Measurements from ENCODE around the gene MRPS2. TPM values are rescaled to one million over a fixed set of nuclear protein-coding genes. Genes with fewer than 3 reads are reported as not detected.
"Not testable (repeated sequence)": the region's sequence is repeated elsewhere in the genome, so short reads cannot be mapped to it uniquely, and the experiment has no call there.

MRPS2 gene
- total and polyA plus RNA-seq, 5 donors from 2014 or later = 18.1 to 56.7 (median 51.5) TPM

DNA sequence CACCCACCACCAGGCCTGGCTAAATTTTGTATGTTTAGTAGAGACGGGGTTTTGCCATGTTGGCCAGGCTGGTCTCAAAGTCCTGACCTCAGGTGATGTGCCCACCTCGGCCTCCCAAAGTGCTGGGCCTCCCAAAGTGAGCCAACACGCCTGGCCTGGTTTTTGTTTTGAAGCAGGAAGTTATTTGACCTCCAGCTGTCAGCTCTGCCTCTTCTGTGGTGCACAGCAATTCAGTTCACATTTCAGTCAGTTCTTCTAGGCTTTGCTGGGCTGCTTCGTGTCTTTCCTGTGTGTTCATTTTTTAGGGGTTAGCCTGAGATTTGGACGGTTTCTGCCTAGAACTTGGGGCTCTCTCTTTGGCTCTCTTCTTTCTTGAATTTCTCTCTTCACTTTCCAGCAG lies 29.7 kb downstream of the MRPS2 start:
- Mint-ChIP-seq H3K27ac (no peak overlapping the region), H3K36me3 (no peaks in the 10 kb centered on the region), H3K4me3 (no peak overlapping the region), H3K9me3 (peaks cover 0 to 1% (median 0%) of the 10 kb centered on the region in 7 donors), H3K27me3 (peaks cover 16% of the 10 kb centered on the region), H3K4me1 (no peaks in the 10 kb centered on the region)
- Histone ChIP-seq H3K4me3 (ENCODE audit: low read depth, low read length) (no peak overlapping the region), H3K4me1 (ENCODE audit: control insufficient read depth, insufficient read depth, low read length, poor library complexity, severe bottlenecking) (no peaks in the 10 kb centered on the region), H3K27ac (ENCODE audit: insufficient read depth, low read length, poor library complexity, severe bottlenecking) (no peak overlapping the region), H3K9me3 (ENCODE audit: control insufficient read depth in 2 of 2, low read length in 2 of 2) (no peaks in the 10 kb centered on the region), H3K36me3 (ENCODE audit: control insufficient read depth, insufficient read depth, low read length) (no peaks in the 10 kb centered on the region), H3K27me3 (ENCODE audit: control insufficient read depth, insufficient read depth, low read length) (peaks cover 10% of the 10 kb centered on the region)
- DNase-seq = no peak
- no peak for ATAC-seq (ENCODE audit: low read depth in 2 of 2)

DNA sequence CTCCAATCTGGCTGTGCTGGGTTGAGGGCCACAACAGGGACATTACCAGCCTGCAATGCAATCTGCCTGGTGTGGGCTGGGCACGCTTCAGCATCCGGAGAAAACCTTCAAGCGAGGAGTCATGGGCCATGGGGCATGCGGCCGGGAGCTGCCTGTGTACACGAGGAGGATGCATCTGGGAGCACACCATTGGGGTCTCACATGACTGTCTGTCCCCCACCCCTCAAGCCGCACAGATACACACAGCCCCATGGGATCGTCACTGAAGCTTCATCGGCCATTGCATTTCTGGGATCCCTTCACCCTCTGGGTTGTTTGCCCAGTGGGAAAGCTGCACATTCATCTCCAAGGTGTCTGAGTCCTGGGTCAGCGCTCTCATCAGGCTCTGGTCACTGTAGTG lies 30.6 kb downstream of the MRPS2 start:
- no peaks in the 10 kb centered on the region for H3K36me3 Mint-ChIP-seq
- Histone ChIP-seq H3K27me3 (ENCODE audit: control insufficient read depth, insufficient read depth, low read length) (peaks cover 10% of the 10 kb centered on the region), H3K4me3 (ENCODE audit: low read depth, low read length) (no peak overlapping the region), H3K36me3 (ENCODE audit: control insufficient read depth, insufficient read depth, low read length) (no peaks in the 10 kb centered on the region), H3K4me1 (ENCODE audit: control insufficient read depth, insufficient read depth, low read length, poor library complexity, severe bottlenecking) (no peaks in the 10 kb centered on the region), H3K9me3 (ENCODE audit: control insufficient read depth in 2 of 2, low read length in 2 of 2) (no peaks in the 10 kb centered on the region), H3K27ac (ENCODE audit: insufficient read depth, low read length, poor library complexity, severe bottlenecking) (no peak overlapping the region)
- H3K27ac Mint-ChIP-seq = no peak overlapping the region
- no peak for DNase-seq
- H3K9me3 Mint-ChIP-seq = peaks cover 0 to 1% (median 0%) of the 10 kb centered on the region in 7 donors
- ATAC-seq (ENCODE audit: low read depth in 2 of 2) = no peak
- no peaks in the 10 kb centered on the region for H3K4me1 Mint-ChIP-seq
- H3K4me3 Mint-ChIP-seq = no peak overlapping the region
- peaks cover 16% of the 10 kb centered on the region for H3K27me3 Mint-ChIP-seq

DNA sequence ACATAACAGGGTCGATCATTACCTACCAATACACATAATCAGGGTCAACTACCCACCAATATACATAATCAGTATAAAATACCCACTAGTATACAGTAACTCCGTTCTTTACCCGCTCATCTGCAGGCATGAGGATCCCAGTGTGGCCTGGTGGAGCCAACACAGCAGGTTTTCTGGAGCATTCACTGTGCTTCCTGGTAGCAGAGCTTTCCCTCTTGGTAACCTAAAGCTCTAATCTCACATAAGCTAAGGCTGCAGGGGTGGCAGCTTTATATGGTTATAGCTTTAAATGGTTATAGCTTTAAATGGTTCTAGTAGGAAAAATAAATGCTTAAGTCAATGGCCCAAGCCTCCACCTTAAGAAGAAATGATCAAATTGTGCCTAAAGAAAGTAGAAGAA lies 32.6 kb downstream of the MRPS2 start:
- H3K4me3 ChIP-seq (ENCODE audit: low read depth, low read length) = no peak overlapping the region
- no peak for ATAC-seq (ENCODE audit: low read depth in 2 of 2)
- Mint-ChIP-seq H3K27ac (no peak overlapping the region), H3K36me3 (no peaks in the 10 kb centered on the region), H3K27me3 (peaks cover 21% of the 10 kb centered on the region), H3K9me3 (peaks cover 0 to 2% (median 0%) of the 10 kb centered on the region in 7 donors), H3K4me1 (no peaks in the 10 kb centered on the region), H3K4me3 (no peak overlapping the region)
- no peak overlapping the region for H3K27ac ChIP-seq (ENCODE audit: insufficient read depth, low read length, poor library complexity, severe bottlenecking)
- no peaks in the 10 kb centered on the region for H3K9me3 ChIP-seq (ENCODE audit: control insufficient read depth in 2 of 2, low read length in 2 of 2)
- no peaks in the 10 kb centered on the region for H3K4me1 ChIP-seq (ENCODE audit: control insufficient read depth, insufficient read depth, low read length, poor library complexity, severe bottlenecking)
- DNase-seq = no peak
- H3K27me3 ChIP-seq (ENCODE audit: control insufficient read depth, insufficient read depth, low read length) = peaks cover 10% of the 10 kb centered on the region
- no peaks in the 10 kb centered on the region for H3K36me3 ChIP-seq (ENCODE audit: control insufficient read depth, insufficient read depth, low read length)

GRCh38 chr9:135533674-135534073 lies 33.2 kb downstream of the MRPS2 start:
- peaks cover 23% of the 10 kb centered on the region for H3K27me3 Mint-ChIP-seq
- H3K4me1 Mint-ChIP-seq = no peaks in the 10 kb centered on the region
- no peaks in the 10 kb centered on the region for H3K9me3 ChIP-seq (ENCODE audit: control insufficient read depth in 2 of 2, low read length in 2 of 2)
- H3K27ac ChIP-seq (ENCODE audit: insufficient read depth, low read length, poor library complexity, severe bottlenecking) = no peak overlapping the region
- no peak overlapping the region for H3K27ac Mint-ChIP-seq
- H3K36me3 Mint-ChIP-seq = no peaks in the 10 kb centered on the region
- no peak overlapping the region for H3K4me3 Mint-ChIP-seq
- DNase-seq = no peak
- ATAC-seq (ENCODE audit: low read depth in 2 of 2) = no peak
- peaks cover 0 to 2% (median 0%) of the 10 kb centered on the region in 7 donors for H3K9me3 Mint-ChIP-seq
- H3K36me3 ChIP-seq (ENCODE audit: control insufficient read depth, insufficient read depth, low read length) = no peaks in the 10 kb centered on the region
- peaks cover 10% of the 10 kb centered on the region for H3K27me3 ChIP-seq (ENCODE audit: control insufficient read depth, insufficient read depth, low read length)
- H3K4me1 ChIP-seq (ENCODE audit: control insufficient read depth, insufficient read depth, low read length, poor library complexity, severe bottlenecking) = no peaks in the 10 kb centered on the region
- H3K4me3 ChIP-seq (ENCODE audit: low read depth, low read length) = no peak overlapping the region

DNA sequence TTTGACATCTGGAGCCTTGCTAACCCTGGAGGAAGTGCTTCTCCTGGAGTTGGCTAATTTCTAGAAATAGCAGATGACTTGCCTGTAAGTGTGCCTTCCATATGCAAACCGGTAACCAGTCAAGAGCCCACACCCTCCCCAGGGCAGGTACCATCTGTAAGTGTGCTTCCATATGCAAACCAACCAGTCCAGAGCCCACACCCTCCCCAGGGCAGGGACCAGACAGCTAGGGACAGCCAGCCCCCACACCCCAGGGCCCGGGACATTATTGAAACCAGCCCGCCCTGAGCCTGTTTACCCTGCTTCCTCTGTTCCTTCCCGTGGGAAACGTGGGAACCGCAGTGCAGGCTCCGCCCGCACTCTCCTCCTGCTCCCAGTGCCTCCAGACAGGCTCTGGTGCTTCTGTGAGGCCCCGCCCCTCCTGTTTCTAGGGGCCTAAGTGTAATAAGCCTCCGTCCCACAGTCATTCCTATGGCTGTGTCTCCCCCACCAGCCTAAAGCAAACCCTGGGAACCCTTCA lies 33.8 kb downstream of the MRPS2 start:
- not testable (repeated sequence) for H3K36me3 Mint-ChIP-seq; H3K9me3 ChIP-seq (ENCODE audit: control insufficient read depth in 2 of 2, low read length in 2 of 2); H3K4me3 Mint-ChIP-seq; H3K27ac ChIP-seq (ENCODE audit: insufficient read depth, low read length, poor library complexity, severe bottlenecking); H3K9me3 Mint-ChIP-seq; H3K4me1 ChIP-seq (ENCODE audit: control insufficient read depth, insufficient read depth, low read length, poor library complexity, severe bottlenecking); H3K4me1 Mint-ChIP-seq; H3K4me3 ChIP-seq (ENCODE audit: low read depth, low read length); H3K36me3 ChIP-seq (ENCODE audit: control insufficient read depth, insufficient read depth, low read length); H3K27ac Mint-ChIP-seq; DNase-seq; ATAC-seq (ENCODE audit: low read depth in 2 of 2)
- H3K27me3 Mint-ChIP-seq = peaks cover 29% of the 10 kb centered on the region
- H3K27me3 ChIP-seq (ENCODE audit: control insufficient read depth, insufficient read depth, low read length) = peaks cover 10% of the 10 kb centered on the region

DNA sequence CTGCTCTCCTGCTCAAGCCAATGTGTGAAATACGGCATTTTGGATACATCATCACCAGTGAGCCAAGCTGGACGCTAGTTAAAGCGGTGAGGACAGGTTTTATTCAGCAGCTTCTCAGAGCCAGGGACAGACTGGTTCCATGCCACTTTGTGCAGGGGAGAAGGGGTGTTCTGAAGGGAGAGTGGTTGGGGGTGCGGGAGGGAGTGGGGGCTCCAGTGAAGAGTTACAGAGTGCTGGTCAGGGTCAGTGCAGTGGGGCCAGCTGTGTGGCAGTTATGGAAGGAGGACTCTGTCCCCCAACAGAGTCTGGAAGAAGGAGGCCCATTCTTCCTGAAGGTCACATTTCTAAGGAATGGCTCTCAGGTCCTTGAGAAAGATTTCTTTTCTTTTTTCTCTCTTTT lies 34.3 kb downstream of the MRPS2 start:
- not testable (repeated sequence) for DNase-seq
- H3K27me3 Mint-ChIP-seq = peaks cover 27% of the 10 kb centered on the region

DNA sequence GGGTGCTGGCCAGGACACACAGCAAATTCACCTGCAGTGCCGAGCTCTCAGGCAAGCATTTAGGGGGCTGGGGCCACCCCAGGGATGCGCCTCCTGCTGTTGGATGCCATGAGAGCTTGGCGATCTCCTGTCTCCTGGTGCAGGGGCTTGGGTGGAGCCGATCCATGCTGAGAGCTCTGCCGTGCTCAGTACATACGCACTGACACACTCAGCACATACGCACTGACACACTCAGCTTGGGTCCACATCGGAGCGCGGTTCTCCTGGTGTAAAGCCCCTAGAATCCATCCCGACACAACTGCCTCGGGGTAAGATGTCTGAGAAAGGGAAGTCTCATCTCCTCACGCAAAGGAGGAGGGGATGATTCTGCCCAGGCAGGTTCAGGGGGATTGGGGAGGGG lies 35.1 kb downstream of the MRPS2 start:
- not testable (repeated sequence) for H3K9me3 Mint-ChIP-seq; H3K36me3 ChIP-seq (ENCODE audit: control insufficient read depth, insufficient read depth, low read length); DNase-seq; H3K9me3 ChIP-seq (ENCODE audit: control insufficient read depth in 2 of 2, low read length in 2 of 2); H3K4me3 ChIP-seq (ENCODE audit: low read depth, low read length); H3K4me1 ChIP-seq (ENCODE audit: control insufficient read depth, insufficient read depth, low read length, poor library complexity, severe bottlenecking); H3K27ac ChIP-seq (ENCODE audit: insufficient read depth, low read length, poor library complexity, severe bottlenecking); H3K27ac Mint-ChIP-seq; H3K36me3 Mint-ChIP-seq; ATAC-seq (ENCODE audit: low read depth in 2 of 2); H3K4me3 Mint-ChIP-seq; H3K4me1 Mint-ChIP-seq
- peaks cover 10% of the 10 kb centered on the region for H3K27me3 ChIP-seq (ENCODE audit: control insufficient read depth, insufficient read depth, low read length)
- peaks cover 27% of the 10 kb centered on the region for H3K27me3 Mint-ChIP-seq

More for the DNA sequence above, 34.3 kb downstream of the MRPS2 start:
- H3K36me3 ChIP-seq (ENCODE audit: control insufficient read depth, insufficient read depth, low read length); H3K27ac ChIP-seq (ENCODE audit: insufficient read depth, low read length, poor library complexity, severe bottlenecking); H3K4me3 Mint-ChIP-seq; ATAC-seq (ENCODE audit: low read depth in 2 of 2); H3K4me1 ChIP-seq (ENCODE audit: control insufficient read depth, insufficient read depth, low read length, poor library complexity, severe bottlenecking); H3K9me3 Mint-ChIP-seq; H3K4me3 ChIP-seq (ENCODE audit: low read depth, low read length); H3K4me1 Mint-ChIP-seq; H3K9me3 ChIP-seq (ENCODE audit: control insufficient read depth in 2 of 2, low read length in 2 of 2); H3K36me3 Mint-ChIP-seq: not testable (repeated sequence)
- H3K27ac Mint-ChIP-seq = peak overlapping the region in 1 of 3 donors; percentile 52
- H3K27me3 ChIP-seq (ENCODE audit: control insufficient read depth, insufficient read depth, low read length) = peaks cover 10% of the 10 kb centered on the region

DNA sequence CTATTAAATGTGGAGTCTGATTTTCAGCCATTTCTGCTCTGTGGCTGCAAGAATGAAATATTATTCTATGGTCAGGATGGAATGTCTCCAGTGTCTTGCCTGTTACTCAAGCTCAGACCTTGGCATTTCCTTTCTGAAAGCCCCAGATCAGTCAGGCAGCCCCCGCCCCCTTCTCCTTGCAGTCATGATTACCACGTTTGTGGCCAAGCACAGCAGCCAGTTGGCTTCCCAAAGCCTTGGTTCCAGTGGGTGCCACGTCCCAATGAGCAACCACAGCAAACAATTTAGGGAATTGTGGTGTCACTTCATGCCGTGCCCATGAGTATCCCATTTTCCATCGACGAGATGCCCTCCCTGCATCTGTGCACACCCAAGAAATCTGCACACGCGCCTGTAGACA lies 35.7 kb downstream of the MRPS2 start:
- Mint-ChIP-seq H3K36me3 (no peaks in the 10 kb centered on the region), H3K4me1 (no peaks in the 10 kb centered on the region), H3K27ac (no peak overlapping the region), H3K27me3 (peaks cover 28% of the 10 kb centered on the region), H3K9me3 (peaks cover 0 to 2% (median 0%) of the 10 kb centered on the region in 7 donors), H3K4me3 (no peak overlapping the region)
- Histone ChIP-seq H3K27ac (ENCODE audit: insufficient read depth, low read length, poor library complexity, severe bottlenecking) (no peak overlapping the region), H3K27me3 (ENCODE audit: control insufficient read depth, insufficient read depth, low read length) (peaks cover 10% of the 10 kb centered on the region), H3K4me1 (ENCODE audit: control insufficient read depth, insufficient read depth, low read length, poor library complexity, severe bottlenecking) (no peaks in the 10 kb centered on the region), H3K36me3 (ENCODE audit: control insufficient read depth, insufficient read depth, low read length) (no peaks in the 10 kb centered on the region), H3K4me3 (ENCODE audit: low read depth, low read length) (no peak overlapping the region), H3K9me3 (ENCODE audit: control insufficient read depth in 2 of 2, low read length in 2 of 2) (no peaks in the 10 kb centered on the region)
- DNase-seq = no peak
- no peak for ATAC-seq (ENCODE audit: low read depth in 2 of 2)

All from CD4-positive, CD25-positive, alpha-beta regulatory T cell (primary cell).